ENCODE results near the gene SSBP2. TPM values are rescaled to one million over a fixed set of nuclear protein-coding genes. Genes with fewer than 3 reads are reported as not detected.

Gene SSBP2
- 41.7 and 50.3 TPM in 2 replicates for total RNA-seq

GRCh38 chr5:81751009-81751835, at the start of gene SSBP2:
TSS of gene SSBP2 (minus strand) at chr5:81751097. CDS start at chr5:81751042, 55 bp downstream.

DNA sequence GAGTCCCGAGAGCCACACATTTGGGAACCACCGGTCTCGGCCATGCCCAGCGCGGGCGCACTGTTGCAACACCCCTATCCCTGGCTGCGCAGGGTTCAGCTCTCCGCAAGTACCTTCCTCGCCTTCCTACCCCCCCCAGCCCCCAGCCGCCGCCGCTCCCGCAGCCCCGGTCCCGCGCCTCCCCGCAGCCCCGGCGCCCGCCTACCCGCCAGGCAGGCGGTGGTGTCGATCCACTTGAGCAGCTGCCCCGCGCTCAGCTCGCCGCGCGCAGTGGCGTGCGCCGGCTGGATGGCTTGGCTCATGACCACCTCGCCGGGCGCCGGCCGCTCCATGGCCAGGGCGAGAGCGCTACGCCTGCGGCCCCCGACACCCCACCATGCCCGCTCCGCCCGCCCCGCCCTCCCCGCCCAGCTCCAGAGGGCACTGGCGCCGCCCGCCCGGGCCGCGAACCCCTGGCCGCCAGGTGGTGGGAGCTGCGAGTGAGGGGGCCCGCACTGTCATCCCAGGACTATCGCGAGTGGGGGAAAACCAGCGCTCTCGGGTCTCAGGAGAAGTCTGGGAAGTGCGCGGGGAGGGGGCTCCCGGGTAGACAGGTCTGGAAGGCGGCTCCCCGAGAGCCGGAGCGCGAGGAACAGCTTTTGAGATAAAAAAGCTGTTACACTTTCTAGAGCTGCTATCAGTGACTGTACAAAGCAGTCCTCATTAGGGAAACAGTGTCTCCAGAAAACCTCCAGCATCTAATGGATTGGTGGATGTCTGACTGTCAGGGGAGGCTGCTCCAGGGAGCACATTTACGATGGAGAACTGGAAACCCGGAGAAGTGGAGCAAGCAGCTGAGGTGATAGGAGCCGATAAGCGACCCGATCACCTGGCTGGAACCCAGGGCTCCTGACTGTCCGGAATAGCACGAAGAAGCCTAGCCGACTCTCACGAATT, 356.8 kb downstream of the SSBP2 start, which contains the start of gene ACOT12:
Gene ACOT12, minus strand, starts transcription at position 352 of the 936 bp plus-strand sequence. Its CDS starts 20 bp downstream, at position 332.

Other genes starting within 250 kb of the SSBP2 start
- 8.1 and 16.9 TPM in 2 replicates for gene ATG10, start 220.9 kb upstream of the SSBP2 start, total RNA-seq

Measured in smooth muscle cell of trachea (primary cell).